ENCODE data around the gene CAPG. TPM values are rescaled to one million over a fixed set of nuclear protein-coding genes. Genes with fewer than 3 reads are reported as not detected.
A peak's percentile ranks its signal among the peaks of the same experiment; 100 is the strongest.

Gene CAPG
- total and polyA plus RNA-seq, 9 of the 15 experiments (the other 6 are each of a cell fraction or from before 2014, with no cell fraction given): 10.6 to 90.4 (median 56.0) TPM

- Histone ChIP-seq H4K20me1 (replicated peaks; ENCODE audit: control insufficient read depth, insufficient read depth, low read length) (no peaks in the 10 kb centered on the region), H3K9me1 (ENCODE audit: control insufficient read depth, insufficient read depth, low read length) (peaks cover 3% of the 10 kb centered on the region), H3K9me3 (replicated peaks; ENCODE audit: control insufficient read depth, insufficient read depth, low read depth, low read length) (no peaks in the 10 kb centered on the region), H3K27me3 (ENCODE audit: control insufficient read depth in 2 of 2, insufficient read depth in 2 of 2, low read length in 2 of 2) (no peaks in the 10 kb centered on the region), H3K4me3 (peak within 1 kb of the TSS; percentile 53), H3K4me2 (ENCODE audit: insufficient read depth, low read length) (peak within 1 kb of the TSS; percentile 85), H3K36me3 (ENCODE audit: control insufficient read depth, insufficient read depth, low read length) (no peaks in the 10 kb centered on the region), H2AFZ (ENCODE audit: low read depth, low read length) (peak within 1 kb of the TSS; percentile 99), H3K4me1 (replicated peaks in 1 of 2; ENCODE audit: control insufficient read depth in 2 of 2, insufficient read depth in 2 of 2, low read length in 2 of 2) (peaks cover 65 to 71% of the 10 kb centered on the region in 2 experiments), H3K9ac (ENCODE audit: insufficient read depth in 1 of 2, low read depth in 2 of 2, low read length in 2 of 2) (peak within 1 kb of the TSS; percentile 89 to 95), H3K79me2 (ENCODE audit: control insufficient read depth, insufficient read depth, low read length) (peaks cover 18% of the 10 kb centered on the region; the same call in 2 of the 3 replicates), H3K27ac (ENCODE audit: extremely low read depth, low read depth, low read length) (peak within 1 kb of the TSS; percentile 91)
- CTCF ChIA-PET (ENCODE audit: low intra/inter-chr PET ratio): interaction anchor here (0.6 kb wide), 1 partner anchor 475 kb away, joined by 3 read pairs; no protein-coding TSS in a partner anchor
- 17% methylated on average over 35 of the region's 57 CpGs for WGBS (ENCODE audit: insufficient coverage, low coverage, missing lambda C conversion rate)
- POLR2A ChIA-PET: interaction anchor here (0.6 to 63.9 kb wide), 5 partner anchors 73 to 158 kb away, joined by 3 to 1576 read pairs (median 4); partner anchors contain the start of genes MAT2A and VAMP8
- in situ Hi-C loops (cut with MboI): loop anchor here (5.0 kb wide), 1 partner anchor 139 kb away; no protein-coding TSS in a partner anchor
- intact Hi-C loops (cut with micrococcal nuclease): loop anchor here (5.0 to 10.0 kb wide), 3 partner anchors 91 to 686 kb away; partner anchors contain the start of genes POLR1A, PTCD3 and TGOLN2
- BruUV-seq (replicated peaks): no TSS peak
- DNase-seq (ENCODE audit: extremely low read depth in 1 of 4, low spot score in 3 of 4): peak; percentile 90 to 93 (median 92)
- ATAC-seq: peak; percentile 75
- no peak for FAIRE-seq
- TF ChIP-seq DIDO1 (tag; IDR thresholded peaks at IDR 0.05; ENCODE audit: low read depth): 0 out of 2 replicates have a peak, but pooled peaks have one; percentile 54
- TF ChIP-seq TCF3 (CRISPR knock-in tag; IDR thresholded peaks at IDR 0.05): no peak
- peak; percentile 87 to 96 for TF ChIP-seq MAZ (CRISPR knock-in tag; conservative IDR thresholded peaks at IDR 0.05 in 1 of 2, IDR thresholded peaks at IDR 0.05 in 1 of 2)
- no peak for TF ChIP-seq CCAR2 (IDR thresholded peaks at IDR 0.05; ENCODE audit: low read depth, low read length)
- peak; percentile 51 for TF ChIP-seq MXD1 (CRISPR knock-in tag; IDR thresholded peaks at IDR 0.05; ENCODE audit: borderline replicate concordance, poor library complexity, severe bottlenecking)
- no peak for TF ChIP-seq NFATC3 (IDR thresholded peaks at IDR 0.05)
- no peak for TF ChIP-seq ARID2 (IDR thresholded peaks at IDR 0.05)
- no peak for TF ChIP-seq STAG1 (CRISPR knock-in tag; IDR thresholded peaks at IDR 0.05; ENCODE audit: borderline replicate concordance)
- TF ChIP-seq JUND (IDR thresholded peaks at IDR 0.05; ENCODE audit: borderline replicate concordance, low read depth, low read length): 0 out of 2 replicates have a peak, but pooled peaks have one; percentile 10
- TF ChIP-seq JUND (tag; IDR thresholded peaks at IDR 0.05; ENCODE audit: borderline replicate concordance, low read depth, low read length): no peak; the same call in 2 of the 3 replicates
- TF ChIP-seq THRB (CRISPR knock-in tag; conservative IDR thresholded peaks at IDR 0.05): 0 out of 2 replicates have a peak, but pooled peaks have one; percentile 28
- no peak for TF ChIP-seq PTTG1 (tag; IDR thresholded peaks at IDR 0.05; ENCODE audit: low read depth)
- peak; percentile 59; the same call in 1 of the 2 replicates for TF ChIP-seq NKRF (IDR thresholded peaks at IDR 0.05; ENCODE audit: borderline replicate concordance)
- no peak for TF ChIP-seq ZNF280B (CRISPR knock-in tag; IDR thresholded peaks at IDR 0.05)
Measured at GRCh38 chr2:85418132-85419008, 8.2 kb upstream of the CAPG start, which contains the start of gene SH2D6. Gene SH2D6 (plus strand): TSS chr2:85418714. CDS start chr2:85429466, 10,752 bp downstream.
